AG04449 (cell line): ENCODE results near the gene RRN3.
"Not testable (repeated sequence)": the region's sequence is repeated elsewhere in the genome, so short reads cannot be mapped to it uniquely, and the experiment has no call there.

ENCODE experiments used
- CTCF ChIA-PET: fragments of 350-600 bp; formaldehyde crosslinking; extraction: SDS; loops from one replicate; lab custom pipeline; 2021; ENCODE audit warnings: antibody characterized with exemption; lab: Yijun Ruan, JAX
- POLR2A ChIA-PET: fragments of 400-600, 350-600 bp; formaldehyde crosslinking; extraction: SDS; loops from one replicate; lab custom pipeline; 2020; ENCODE audit warnings: antibody characterized with exemption, inconsistent platforms; lab: Yijun Ruan, JAX
- DNase-seq: peaks from one replicate; pipeline ENCODE4 v3.0.0-alpha.2; 2010; ENCODE audit warnings: low read depth, low spot score
- H3K4me3 ChIP-seq: 2 replicates; pipeline ENCODE4 v1.5.1; 2011; ENCODE audit warnings: low read depth, mild to moderate bottlenecking, control low read depth, low read length

The RRN3 gene

DNA sequence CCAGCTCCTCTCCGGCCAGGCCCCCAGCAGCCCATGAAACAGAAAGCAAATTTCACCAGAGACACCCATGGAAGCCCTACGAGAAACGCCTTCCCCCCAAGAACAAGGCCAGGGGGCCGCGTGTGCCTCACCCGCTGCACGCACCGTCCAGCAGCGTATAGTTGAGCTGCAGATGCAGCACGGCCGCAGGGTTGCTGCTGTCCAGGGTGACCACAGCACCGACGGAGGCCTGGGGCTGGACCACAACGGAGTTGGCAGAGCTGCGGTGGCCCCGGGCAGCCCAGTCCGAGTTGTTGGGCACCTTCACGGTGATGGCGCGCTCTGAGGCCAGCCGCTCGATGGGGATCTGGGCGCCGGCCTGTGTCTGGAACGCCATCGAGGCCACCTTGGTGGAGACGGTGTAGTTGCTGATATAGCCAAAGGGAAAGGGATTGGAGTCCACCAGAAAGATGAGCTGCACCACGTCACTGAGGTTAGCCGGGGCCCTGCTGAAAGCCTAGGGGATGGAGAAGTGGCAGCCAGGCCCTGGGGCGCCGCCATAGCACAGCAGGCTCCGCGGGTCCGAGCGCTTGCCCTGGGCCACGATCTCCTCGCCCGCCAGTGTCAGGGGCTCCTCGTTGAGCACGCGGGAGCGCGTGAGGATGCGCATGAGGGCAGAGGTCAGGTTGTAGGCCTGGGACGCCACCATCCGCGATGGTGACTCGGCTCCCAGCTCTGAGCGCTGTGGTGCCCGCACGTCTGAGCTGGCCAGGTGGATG lies 37.0 kb upstream of the RRN3 start:
- CTCF ChIA-PET, H3K4me3 ChIP-seq, DNase-seq, POLR2A ChIA-PET: not testable (repeated sequence)

DNA sequence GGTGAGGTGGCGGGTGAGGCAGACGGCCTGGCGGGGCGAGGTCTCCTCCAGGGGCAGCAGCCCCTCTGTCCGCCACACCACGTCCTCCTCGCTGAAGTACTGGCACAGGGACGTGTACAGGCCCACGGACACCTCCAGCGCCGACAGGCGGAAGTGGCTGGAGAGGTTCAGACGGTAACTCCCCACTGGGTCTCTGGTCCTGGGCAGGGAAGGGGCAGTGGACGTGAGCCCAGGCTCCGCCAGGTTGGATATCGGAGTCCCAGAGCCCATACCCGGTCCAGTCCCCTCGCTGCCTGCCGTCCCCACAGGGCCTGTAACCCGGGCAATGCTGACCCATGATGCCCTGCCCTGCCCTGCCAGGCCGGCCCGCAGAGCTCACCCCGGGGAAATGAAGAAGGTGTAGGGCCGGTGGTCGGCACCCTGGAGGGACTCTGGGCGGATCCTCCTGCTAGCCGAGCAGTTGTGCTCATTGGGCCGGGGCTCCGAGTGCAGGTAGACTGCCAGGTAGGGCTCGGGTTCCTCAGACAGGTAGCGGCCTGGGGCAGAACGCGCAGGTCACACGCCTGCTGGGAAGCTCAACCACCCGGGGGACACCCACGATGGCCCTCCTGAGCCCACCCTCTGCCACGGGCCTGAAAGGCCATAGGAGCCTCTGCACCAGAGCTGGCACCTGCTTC lies 36.3 kb upstream of the RRN3 start:
- POLR2A ChIA-PET, CTCF ChIA-PET, H3K4me3 ChIP-seq, DNase-seq: not testable (repeated sequence)

DNA sequence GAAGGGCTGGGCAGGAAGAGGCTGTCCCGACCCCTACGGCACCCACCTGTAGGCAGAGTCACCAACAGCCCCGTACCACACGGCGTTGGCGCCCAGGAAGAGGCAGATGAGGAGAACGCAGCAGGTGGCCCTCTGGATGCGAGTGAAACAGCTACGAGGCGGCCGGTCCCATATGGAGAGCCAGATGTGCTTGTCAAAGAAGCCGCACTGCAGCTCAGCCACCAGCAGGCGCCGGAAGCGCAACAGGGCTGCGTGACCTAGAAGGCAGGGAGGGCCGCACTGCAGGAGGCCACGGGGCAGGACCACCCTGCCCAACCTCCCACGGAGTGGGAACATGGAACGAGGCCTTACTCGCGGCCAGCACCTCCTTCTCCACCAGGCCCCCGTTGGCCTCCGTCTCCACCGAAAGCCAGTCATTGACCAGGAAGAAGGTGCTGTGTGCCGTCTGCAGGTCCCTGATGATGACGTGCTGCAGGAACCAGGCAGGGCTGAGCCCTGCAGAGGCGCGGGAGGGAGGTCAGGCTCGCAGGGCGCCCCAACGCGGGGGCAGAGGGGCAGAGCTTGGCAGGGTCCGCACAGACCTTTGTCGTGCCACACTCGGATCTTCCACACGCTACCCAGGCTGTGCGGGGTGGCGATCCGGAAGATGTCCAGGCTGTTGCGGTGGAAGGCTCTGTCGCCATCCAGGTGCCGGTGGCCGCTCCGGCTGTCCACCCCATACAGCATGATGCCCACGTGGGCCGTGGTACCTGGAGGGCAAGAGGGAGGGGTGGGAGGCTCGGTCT lies 33.8 kb upstream of the RRN3 start:
- CTCF ChIA-PET, POLR2A ChIA-PET, DNase-seq, H3K4me3 ChIP-seq: not testable (repeated sequence)

DNA sequence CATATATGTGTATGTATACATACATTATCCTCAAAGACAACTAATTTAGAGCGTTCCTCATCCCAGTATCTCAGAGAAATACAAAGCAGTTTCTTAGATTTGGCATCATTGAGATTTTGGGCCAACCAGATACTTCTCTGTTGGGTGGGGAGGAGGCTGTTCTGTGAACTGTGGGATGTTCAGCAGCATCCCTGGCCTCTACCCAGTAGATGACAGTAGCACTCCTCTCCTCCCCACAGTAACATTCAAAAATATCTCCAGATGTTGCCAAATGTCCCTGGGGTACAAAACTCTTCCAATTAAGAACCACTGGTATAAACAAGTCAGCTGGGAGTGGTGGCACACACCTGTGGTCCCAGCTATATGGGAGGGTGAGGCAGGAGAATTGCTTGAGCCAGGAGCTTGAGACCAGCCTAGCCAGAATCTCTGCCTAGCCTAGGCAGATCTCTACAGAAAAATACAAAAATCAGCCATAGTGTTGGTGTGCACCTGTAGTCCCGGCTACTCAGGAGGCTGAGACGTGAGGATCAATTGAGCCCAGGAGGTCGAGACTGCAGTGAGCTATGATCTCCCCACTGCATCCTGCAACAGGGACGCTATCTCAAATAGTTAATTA lies 6.4 kb upstream of the RRN3 start:
- CTCF ChIA-PET, H3K4me3 ChIP-seq, DNase-seq, POLR2A ChIA-PET: not testable (repeated sequence)

DNA sequence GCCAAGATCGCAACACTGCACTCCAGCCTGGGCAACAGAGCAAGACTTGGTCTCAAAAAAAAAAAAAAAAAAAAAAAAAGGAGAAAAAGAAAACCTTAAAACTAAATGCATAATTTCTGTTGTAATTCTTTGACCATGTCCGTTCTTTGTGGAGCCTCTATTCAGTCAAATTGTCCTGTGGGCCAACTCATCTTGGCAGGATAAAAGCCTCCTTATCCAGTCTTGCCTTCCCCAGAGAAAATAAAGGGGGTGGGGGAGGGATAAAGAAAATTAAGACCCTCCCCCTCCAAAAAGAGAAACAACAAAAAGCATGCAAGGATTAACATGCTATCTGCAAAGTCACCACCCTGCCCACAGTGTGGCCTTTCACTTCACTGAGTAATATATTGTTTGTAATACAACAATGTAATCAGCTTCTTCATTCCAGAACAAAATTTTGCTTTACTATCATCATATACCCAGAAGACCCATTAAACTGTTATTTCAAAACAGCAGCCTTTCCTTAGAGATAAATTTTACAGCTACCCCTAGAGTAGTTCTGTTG lies 5.4 kb upstream of the RRN3 start:
- CTCF ChIA-PET, H3K4me3 ChIP-seq, DNase-seq, POLR2A ChIA-PET: not testable (repeated sequence)

DNA sequence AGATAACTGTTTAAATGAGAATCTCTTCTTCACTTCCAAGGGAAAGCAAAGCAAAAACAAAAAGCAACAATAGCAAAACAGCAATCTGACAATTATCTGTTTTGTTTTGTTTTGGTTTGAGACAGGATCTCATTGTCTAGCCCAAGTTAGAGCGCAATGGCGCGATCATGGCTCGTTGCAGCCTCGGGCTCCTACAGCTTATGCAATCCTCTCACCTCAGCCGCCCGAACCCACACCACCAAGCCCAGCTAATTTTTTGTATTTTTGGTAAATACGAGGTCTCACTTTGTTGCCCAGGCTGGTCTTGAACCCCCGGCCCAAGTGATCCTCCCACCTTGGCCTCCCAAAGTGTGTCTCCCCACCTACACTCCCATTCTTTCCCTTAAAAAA lies 2.5 kb upstream of the RRN3 start:
- H3K4me3 ChIP-seq, POLR2A ChIA-PET, DNase-seq, CTCF ChIA-PET: not testable (repeated sequence)

DNA sequence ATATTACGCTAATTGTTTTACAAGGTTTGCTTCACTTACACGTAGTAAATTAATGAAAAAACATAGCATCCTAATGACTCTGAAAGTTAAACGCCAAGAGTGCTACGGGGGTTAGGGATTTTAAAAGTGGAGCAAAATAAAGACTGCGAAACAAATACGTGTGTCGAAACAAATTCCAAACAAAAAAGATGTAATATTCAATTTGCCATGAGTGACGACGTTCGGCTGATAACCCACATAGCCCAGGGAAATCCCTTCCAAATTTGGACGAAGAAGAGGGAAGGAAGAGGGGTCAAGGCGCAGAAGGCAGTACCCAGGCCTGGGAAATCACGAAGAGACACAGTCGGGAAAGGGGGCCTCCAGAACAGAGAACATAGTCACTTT lies 509 bp downstream of the RRN3 start:
- POLR2A ChIA-PET: interaction anchor here (0.6 to 1.5 kb wide), 3 partner anchors 22 to 37 kb away, joined by 3 to 4 read pairs (median 3); partner anchors contain the start of gene NTAN1
- CTCF ChIA-PET: interaction anchor here (2.2 kb wide), 1 partner anchor 20 kb away, joined by 6 read pairs; no protein-coding TSS in a partner anchor
- peak overlapping the region; percentile 90 for H3K4me3 ChIP-seq
- not testable (repeated sequence) for DNase-seq

DNA sequence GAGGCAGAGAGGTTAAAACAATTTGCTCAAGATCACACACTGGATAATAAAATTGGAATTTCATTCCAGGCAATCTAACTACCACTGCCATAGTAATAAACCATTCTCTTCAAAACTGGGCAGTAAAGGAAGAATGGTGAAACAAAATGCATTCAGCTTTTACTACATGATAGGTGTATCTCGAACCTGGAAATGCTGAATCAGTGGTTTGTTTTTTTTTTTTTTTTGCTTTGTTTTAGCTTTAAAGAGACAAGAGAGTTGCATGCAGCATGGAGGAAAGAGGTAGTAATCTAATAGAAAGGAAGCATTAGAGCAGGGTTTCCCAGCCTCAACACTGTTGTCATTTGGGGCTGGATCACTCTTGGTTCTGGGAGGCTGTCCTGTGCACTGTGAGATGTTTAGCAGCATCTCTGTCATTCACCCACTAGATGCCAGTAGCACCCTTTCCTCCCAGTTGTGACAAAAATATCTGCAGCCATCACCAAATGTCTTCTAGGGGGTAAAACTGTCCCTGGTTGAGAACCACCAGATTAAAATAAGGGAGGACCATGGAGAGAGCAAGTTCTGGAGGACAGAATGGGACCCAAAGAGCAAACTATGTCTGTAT lies 3.3 kb downstream of the RRN3 start:
- CTCF ChIA-PET: interaction anchor here (1.1 kb wide), 1 partner anchor 18 kb away, joined by 3 read pairs; no protein-coding TSS in a partner anchor
- H3K4me3 ChIP-seq, DNase-seq, POLR2A ChIA-PET: not testable (repeated sequence)

DNA sequence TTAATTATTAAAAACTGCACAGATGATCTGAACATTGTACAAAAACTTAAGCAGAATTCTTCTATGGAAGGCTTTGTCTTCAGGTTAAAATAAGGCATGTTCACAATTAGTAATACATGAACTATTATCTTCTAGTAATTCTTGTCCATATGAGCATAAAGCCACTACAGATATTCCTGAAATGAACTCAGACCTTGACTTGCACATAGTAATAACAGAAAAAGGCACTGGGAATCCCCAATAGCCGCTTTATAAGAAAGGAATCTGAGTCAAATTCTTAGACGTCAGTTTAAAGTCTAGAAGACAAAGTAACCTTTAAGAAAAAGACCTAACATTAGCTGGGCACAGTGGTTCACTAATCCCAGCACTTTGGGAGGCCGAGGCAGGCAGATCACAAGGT lies 11.3 kb downstream of the RRN3 start:
- DNase-seq, H3K4me3 ChIP-seq, CTCF ChIA-PET, POLR2A ChIA-PET: not testable (repeated sequence)

DNA sequence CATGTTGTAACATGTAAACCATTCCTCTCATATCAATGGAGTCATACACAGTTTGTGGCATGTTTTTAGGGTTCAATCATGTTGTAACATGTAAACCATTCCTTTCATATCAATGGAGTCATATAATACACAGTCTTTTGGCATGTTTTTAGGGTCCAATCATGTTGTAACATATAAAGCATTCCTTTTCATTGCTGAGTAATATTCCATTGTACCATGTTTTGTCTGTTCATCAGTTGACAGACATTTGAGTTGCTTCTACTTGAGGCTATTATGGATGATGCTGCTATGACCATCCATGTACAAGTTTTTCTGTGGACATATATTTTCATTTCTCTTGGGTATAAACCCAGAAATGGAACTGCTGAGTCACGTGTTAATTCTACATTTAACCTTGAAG lies 13.2 kb downstream of the RRN3 start:
- POLR2A ChIA-PET, H3K4me3 ChIP-seq, CTCF ChIA-PET, DNase-seq: not testable (repeated sequence)

DNA sequence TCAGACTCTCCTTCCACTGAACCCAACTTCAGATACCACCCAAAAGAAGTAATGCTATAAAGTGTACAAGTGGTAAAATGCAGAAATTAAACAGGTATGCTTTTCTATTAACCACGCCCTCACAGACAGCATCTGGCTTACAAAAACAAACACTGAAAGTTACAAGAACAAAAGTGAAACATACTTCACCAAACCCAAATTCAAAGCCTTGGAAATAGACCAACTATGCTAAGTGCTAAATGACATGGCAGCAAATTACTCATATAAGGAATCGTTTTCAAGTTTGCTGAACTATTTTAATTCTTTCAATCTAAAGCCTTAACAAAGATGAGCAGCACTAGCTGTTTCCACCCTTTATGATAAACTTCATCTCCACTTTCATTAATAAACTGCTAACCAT lies 17.9 kb downstream of the RRN3 start:
- POLR2A ChIA-PET, DNase-seq, H3K4me3 ChIP-seq: not testable (repeated sequence)
- CTCF ChIA-PET: interaction anchor here (0.9 to 1.3 kb wide), 2 partner anchors 14 to 19 kb away, joined by 3 to 4 read pairs; no protein-coding TSS in a partner anchor
